ENCODE data around the gene ST6GALNAC4. TPM values are rescaled to one million over a fixed set of nuclear protein-coding genes. Genes with fewer than 3 reads are reported as not detected.

The ST6GALNAC4 gene
- total and polyA plus RNA-seq, 4 donors: 24.6 to 96.2 (median 55.0) TPM

- Histone ChIP-seq H3K4me1 (ENCODE audit: control insufficient read depth in 5 of 5, insufficient read depth in 5 of 5, low read length in 5 of 5) (peaks cover 0 to 27% (median 22%) of the 10 kb centered on the region in 5 donors), H3K27me3 (ENCODE audit: control insufficient read depth in 3 of 3, insufficient read depth in 3 of 3, low read length in 2 of 3) (no peaks in the 10 kb centered on the region), H3K36me3 (ENCODE audit: control insufficient read depth in 4 of 4, insufficient read depth in 4 of 4, low read length in 4 of 4) (peaks cover 2 to 36% (median 4%) of the 10 kb centered on the region in 4 donors), H3K9me3 (ENCODE audit: control insufficient read depth in 4 of 4, insufficient read depth in 3 of 4, low read length in 3 of 4) (no peaks in the 10 kb centered on the region), H3K9ac (ENCODE audit: insufficient read depth in 1 of 2, low read length in 2 of 2) (no peak overlapping the region), H3K27ac (ENCODE audit: low read depth in 1 of 2, low read length in 1 of 2) (no peak overlapping the region), H3K4me3 (no peak overlapping the region)
- 86 to 93% methylated on average over 17 of the region's 17 CpGs for WGBS, 2 donors
- no peak for DNase-seq
- no peak for ATAC-seq (ENCODE audit: insufficient read depth, low FRiP score)
- TF ChIP-seq CTCF (IDR thresholded peaks at IDR 0.05; ENCODE audit: control extremely low read depth, extremely low read depth): no peak
These were observed 7.0 kb downstream of the ST6GALNAC4 start for GRCh38 chr9:127909839-127910273.

GRCh38 chr9:127908660-127908926 lies 8.2 kb downstream of the ST6GALNAC4 start:
- no peak overlapping the region for H3K4me3 ChIP-seq
- no peak overlapping the region for H3K9ac ChIP-seq (ENCODE audit: insufficient read depth in 1 of 2, low read length in 2 of 2)
- H3K4me1 ChIP-seq (ENCODE audit: control insufficient read depth in 5 of 5, insufficient read depth in 5 of 5, low read length in 5 of 5): peaks cover 0 to 38% (median 35%) of the 10 kb centered on the region in 5 donors
- H3K27me3 ChIP-seq (ENCODE audit: control insufficient read depth in 3 of 3, insufficient read depth in 3 of 3, low read length in 2 of 3): no peaks in the 10 kb centered on the region
- WGBS, 2 donors: 95 to 98% methylated on average over 10 of the region's 10 CpGs
- no peak for ATAC-seq (ENCODE audit: insufficient read depth, low FRiP score)
- no peaks in the 10 kb centered on the region for H3K9me3 ChIP-seq (ENCODE audit: control insufficient read depth in 4 of 4, insufficient read depth in 3 of 4, low read length in 3 of 4)
- no peak for TF ChIP-seq CTCF (IDR thresholded peaks at IDR 0.05; ENCODE audit: control extremely low read depth, extremely low read depth)
- no peak for DNase-seq
- no peak overlapping the region for H3K27ac ChIP-seq (ENCODE audit: low read depth in 1 of 2, low read length in 1 of 2)
- peaks cover 2 to 32% (median 4%) of the 10 kb centered on the region in 4 donors for H3K36me3 ChIP-seq (ENCODE audit: control insufficient read depth in 4 of 4, insufficient read depth in 4 of 4, low read length in 4 of 4)

GRCh38 chr9:127907867-127908659 lies 8.8 kb downstream of the ST6GALNAC4 start:
- Histone ChIP-seq H3K4me3 (no peak overlapping the region), H3K9ac (ENCODE audit: insufficient read depth in 1 of 2, low read length in 2 of 2) (no peak overlapping the region), H3K9me3 (ENCODE audit: control insufficient read depth in 4 of 4, insufficient read depth in 3 of 4, low read length in 3 of 4) (no peaks in the 10 kb centered on the region), H3K27ac (ENCODE audit: low read depth in 1 of 2, low read length in 1 of 2) (peak overlapping the region in 1 of 2 donors; percentile 32), H3K36me3 (ENCODE audit: control insufficient read depth in 4 of 4, insufficient read depth in 4 of 4, low read length in 4 of 4) (peaks cover 2 to 31% (median 4%) of the 10 kb centered on the region in 4 donors), H3K4me1 (ENCODE audit: control insufficient read depth in 5 of 5, insufficient read depth in 5 of 5, low read length in 5 of 5) (peaks cover 0 to 42% (median 40%) of the 10 kb centered on the region in 5 donors), H3K27me3 (ENCODE audit: control insufficient read depth in 3 of 3, insufficient read depth in 3 of 3, low read length in 2 of 3) (no peaks in the 10 kb centered on the region)
- WGBS, 2 donors: 89 to 93% methylated on average over 35 of the region's 35 CpGs
- DNase-seq: no peak
- ATAC-seq (ENCODE audit: insufficient read depth, low FRiP score): no peak
- TF ChIP-seq CTCF (IDR thresholded peaks at IDR 0.05; ENCODE audit: control extremely low read depth, extremely low read depth): no peak

Measured in lung (tissue), 12 donors.